HFFc6 (cell line): Measurements from ENCODE around the gene ZNF420. TPM values are rescaled to one million over a fixed set of nuclear protein-coding genes. Genes with fewer than 3 reads are reported as not detected.
"Not testable (repeated sequence)": the region's sequence is repeated elsewhere in the genome, so short reads cannot be mapped to it uniquely, and the experiment has no call there.

ENCODE experiments used
- DNase-seq: peaks from one replicate; pipeline ENCODE4 v3.0.0-alpha.2; 2018
- H3K27ac Mint-ChIP-seq: 2 replicates; pipeline ENCODE4 v1.8.0; 2020; ENCODE audit warnings: mild to moderate bottlenecking, mixed read lengths
- H3K27me3 Mint-ChIP-seq: 2 replicates; pipeline ENCODE4 v1.8.0; 2021; ENCODE audit warnings: mild to moderate bottlenecking, moderate library complexity, mixed read lengths; ENCODE audit not compliant: insufficient read depth
- H3K36me3 Mint-ChIP-seq: 2 replicates; pipeline ENCODE4 v1.8.0; 2021; ENCODE audit warnings: low read depth, mixed read lengths
- H3K4me1 Mint-ChIP-seq: 2 replicates; pipeline ENCODE4 v1.8.0; 2020; ENCODE audit warnings: low read depth, mixed read lengths
- H3K4me3 Mint-ChIP-seq: 2 replicates; pipeline ENCODE4 v1.8.0; 2020; ENCODE audit warnings: mild to moderate bottlenecking, moderate library complexity, mixed read lengths
- H3K9me3 Mint-ChIP-seq: 2 replicates; pipeline ENCODE4 v1.8.0; 2020; ENCODE audit warnings: mild to moderate bottlenecking, mixed read lengths
- total RNA-seq, 6 experiments: library from RNA; stranded (reverse); fragmentation: NEBNext Ultra II Directional; extraction: Animal tissue kit (Norgen Biotek cat#: 25700); gene quantifications; 2 replicates in 1 of 6; 3 replicates in 5 of 6; pipeline ENCODE4 v1.2.3, GENCODE V29; 2021
- TF ChIP-seq, protein P1 (sequence below): fragments of 200-600 bp; sonication (generic); IDR thresholded peaks from 2 replicates; pipeline ENCODE4 v1.5.0; 2021; ENCODE audit warnings: antibody characterized with exemption, mild to moderate bottlenecking

Gene ZNF420
- total RNA-seq, 6 experiments from 2014 or later, result 3.6 to 6.3 (median 5.7) TPM

DNA sequence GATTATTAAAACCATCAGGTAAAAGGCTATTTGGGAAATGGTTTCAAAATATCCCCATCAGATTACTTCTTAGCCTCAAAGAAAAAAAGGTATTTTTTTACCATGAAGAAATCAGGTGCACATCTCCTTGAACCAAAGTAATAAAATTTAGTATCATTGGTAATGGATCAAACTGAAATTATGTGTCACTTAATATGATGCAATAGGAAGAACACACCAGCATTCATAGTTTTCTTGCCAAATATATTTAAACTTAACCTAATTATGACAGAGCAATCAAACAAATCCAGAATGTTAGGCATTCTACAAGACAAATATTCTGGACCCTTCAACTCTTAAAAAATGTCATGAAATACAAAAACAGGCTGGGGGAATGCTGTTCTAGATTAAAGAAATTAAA, 4.1 kb upstream of the ZNF420 start:
- Mint-ChIP-seq H3K27me3 (no peaks in the 10 kb centered on the region; the same call in 1 of the 2 replicates), H3K36me3 (peaks cover 23% of the 10 kb centered on the region), H3K9me3 (peaks cover 31% of the 10 kb centered on the region), H3K27ac (no peak overlapping the region), H3K4me1 (peaks cover 17% of the 10 kb centered on the region; the same call in 1 of the 2 replicates), H3K4me3 (no peak overlapping the region)
- TF ChIP-seq, protein P1, sequence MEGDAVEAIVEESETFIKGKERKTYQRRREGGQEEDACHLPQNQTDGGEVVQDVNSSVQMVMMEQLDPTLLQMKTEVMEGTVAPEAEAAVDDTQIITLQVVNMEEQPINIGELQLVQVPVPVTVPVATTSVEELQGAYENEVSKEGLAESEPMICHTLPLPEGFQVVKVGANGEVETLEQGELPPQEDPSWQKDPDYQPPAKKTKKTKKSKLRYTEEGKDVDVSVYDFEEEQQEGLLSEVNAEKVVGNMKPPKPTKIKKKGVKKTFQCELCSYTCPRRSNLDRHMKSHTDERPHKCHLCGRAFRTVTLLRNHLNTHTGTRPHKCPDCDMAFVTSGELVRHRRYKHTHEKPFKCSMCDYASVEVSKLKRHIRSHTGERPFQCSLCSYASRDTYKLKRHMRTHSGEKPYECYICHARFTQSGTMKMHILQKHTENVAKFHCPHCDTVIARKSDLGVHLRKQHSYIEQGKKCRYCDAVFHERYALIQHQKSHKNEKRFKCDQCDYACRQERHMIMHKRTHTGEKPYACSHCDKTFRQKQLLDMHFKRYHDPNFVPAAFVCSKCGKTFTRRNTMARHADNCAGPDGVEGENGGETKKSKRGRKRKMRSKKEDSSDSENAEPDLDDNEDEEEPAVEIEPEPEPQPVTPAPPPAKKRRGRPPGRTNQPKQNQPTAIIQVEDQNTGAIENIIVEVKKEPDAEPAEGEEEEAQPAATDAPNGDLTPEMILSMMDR, result no peak
- DNase-seq, result no peak

DNA sequence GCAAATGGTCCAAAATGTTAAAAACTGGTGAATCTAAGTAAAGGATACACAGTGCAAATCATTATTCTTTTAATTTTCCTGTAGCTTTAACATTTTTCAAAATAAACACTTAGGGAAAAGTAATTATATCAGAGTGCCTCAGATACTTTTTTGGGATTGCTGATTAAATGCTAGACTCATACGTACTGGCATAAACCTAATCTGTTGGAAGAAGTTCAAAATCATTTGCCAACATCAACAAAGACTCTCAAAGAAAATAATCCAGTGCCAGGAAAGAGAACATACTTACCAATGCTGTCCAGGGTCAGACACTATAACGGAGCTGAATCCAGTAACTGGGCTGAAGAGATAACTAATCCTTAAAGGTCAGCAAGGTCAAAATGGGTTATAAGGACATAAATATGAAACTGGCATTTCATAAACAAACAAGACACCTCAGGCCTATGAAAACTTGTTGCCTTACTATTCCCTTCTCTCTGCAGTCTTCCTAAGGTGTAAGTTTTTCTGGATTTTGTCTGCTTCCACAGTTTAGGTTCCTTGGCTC, 3.3 kb upstream of the ZNF420 start:
- TF ChIP-seq, protein P1, result no peak
- Mint-ChIP-seq H3K27ac (no peak overlapping the region), H3K36me3 (peaks cover 23% of the 10 kb centered on the region), H3K4me1 (peaks cover 22% of the 10 kb centered on the region; the same call in 1 of the 2 replicates), H3K9me3 (peaks cover 30% of the 10 kb centered on the region), H3K27me3 (no peaks in the 10 kb centered on the region; the same call in 1 of the 2 replicates), H3K4me3 (no peak overlapping the region)
- no peak for DNase-seq

DNA sequence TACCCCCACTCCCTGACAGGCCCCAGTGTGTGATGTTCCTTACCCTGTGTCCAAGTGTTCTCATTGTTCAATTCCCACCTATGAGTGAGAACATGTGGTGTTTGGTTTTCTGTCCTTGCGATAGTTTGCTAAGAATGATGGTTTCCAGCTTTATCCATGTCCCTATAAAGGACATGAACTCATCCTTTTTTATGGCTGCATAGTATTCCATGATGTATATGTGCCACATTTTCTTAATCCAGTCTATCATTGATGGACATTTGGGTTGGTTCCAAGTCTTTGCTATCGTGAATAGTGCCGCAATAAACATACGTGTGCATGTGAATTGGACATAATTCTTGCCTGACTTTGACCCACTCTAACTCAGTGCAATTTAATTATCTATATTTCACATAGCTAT, 1.7 kb upstream of the ZNF420 start:
- not testable (repeated sequence) for DNase-seq, H3K27ac Mint-ChIP-seq, H3K27me3 Mint-ChIP-seq
- Mint-ChIP-seq H3K36me3 (peaks cover 38% of the 10 kb centered on the region), H3K4me1 (peaks cover 22% of the 10 kb centered on the region; the same call in 1 of the 2 replicates), H3K9me3 (peaks cover 32% of the 10 kb centered on the region), H3K4me3 (0 out of 2 replicates have a peak overlapping the region, but pooled peaks have one; percentile 97)

DNA sequence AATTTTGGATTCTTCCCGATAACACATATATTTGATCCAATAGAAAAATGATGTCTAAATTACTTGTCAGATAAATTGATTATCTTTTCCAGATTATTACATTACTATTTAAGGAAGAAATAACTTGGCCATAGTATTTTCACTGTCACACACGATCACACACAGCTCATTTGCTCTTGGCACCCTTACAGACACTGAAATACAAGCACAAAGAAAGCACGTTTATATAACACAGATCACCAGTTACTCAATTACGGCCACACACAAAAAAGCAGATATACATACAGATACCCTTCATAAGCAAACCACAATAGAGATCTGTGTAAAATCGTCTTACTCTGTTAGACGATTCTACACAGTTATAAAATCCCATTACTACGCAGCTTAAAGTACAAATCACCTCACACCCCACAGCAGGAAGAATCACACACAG, 716 bp upstream of the ZNF420 start:
- peaks cover 48% of the 10 kb centered on the region for H3K36me3 Mint-ChIP-seq

DNA sequence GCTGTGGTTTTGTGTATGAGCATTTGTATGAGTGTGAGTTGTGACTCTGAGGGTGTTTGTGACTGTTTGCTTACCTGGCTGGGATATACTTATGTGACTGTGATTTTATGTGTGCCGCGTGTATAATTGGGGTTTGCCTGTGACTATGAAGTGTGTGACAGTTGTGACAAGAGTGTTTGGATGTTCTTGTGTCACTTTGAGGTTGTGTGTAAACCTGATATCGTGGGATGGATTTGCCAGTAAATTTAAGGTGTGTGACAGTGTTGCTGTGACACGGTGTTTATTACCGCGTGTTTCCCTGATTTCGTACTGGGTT, 442 bp downstream of the ZNF420 start:
- Mint-ChIP-seq H3K4me3 (peak overlapping the region; percentile 97), H3K9me3 (peaks cover 36% of the 10 kb centered on the region), H3K36me3 (peaks cover 55% of the 10 kb centered on the region), H3K4me1 (peaks cover 22% of the 10 kb centered on the region; the same call in 1 of the 2 replicates), H3K27ac (peak overlapping the region; percentile 83), H3K27me3 (no peaks in the 10 kb centered on the region; the same call in 1 of the 2 replicates)
- TF ChIP-seq, protein P1, result no peak
- no peak for DNase-seq

More for the DNA sequence above, 716 bp upstream of the ZNF420 start:
- Mint-ChIP-seq H3K9me3 (peaks cover 35% of the 10 kb centered on the region), H3K27ac (peak overlapping the region; percentile 74), H3K4me1 (peaks cover 22% of the 10 kb centered on the region; the same call in 1 of the 2 replicates), H3K27me3 (no peaks in the 10 kb centered on the region; the same call in 1 of the 2 replicates), H3K4me3 (peak overlapping the region; percentile 97)
- TF ChIP-seq, protein P1, result no peak
- peak; percentile 1 for DNase-seq

DNA sequence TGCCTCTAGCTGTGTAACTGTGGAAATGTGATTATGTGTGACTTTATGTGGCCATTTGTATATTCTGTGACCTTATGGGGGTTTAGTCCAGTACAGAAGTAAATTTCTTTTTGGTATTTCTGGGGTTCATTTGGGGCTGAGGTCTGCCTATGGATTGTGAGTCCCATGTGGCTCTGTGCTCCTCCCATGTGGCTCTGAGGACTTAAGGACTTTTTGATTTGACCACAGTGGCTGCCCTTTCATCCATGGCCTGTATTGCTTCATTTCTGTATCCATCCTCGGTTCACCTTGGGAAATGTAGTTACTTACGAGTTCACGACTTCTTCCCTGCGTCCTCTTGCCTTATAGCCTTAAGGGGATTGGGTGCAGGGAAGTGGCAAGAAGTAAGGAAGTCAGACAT, 1.0 kb downstream of the ZNF420 start:
- TF ChIP-seq, protein P1, result no peak
- no peak for DNase-seq
- H3K27me3 Mint-ChIP-seq, result no peaks in the 10 kb centered on the region; the same call in 1 of the 2 replicates
- H3K27ac Mint-ChIP-seq, result no peak overlapping the region
- peaks cover 56% of the 10 kb centered on the region for H3K36me3 Mint-ChIP-seq
- H3K4me3 Mint-ChIP-seq, result peak overlapping the region; percentile 97
- peaks cover 36% of the 10 kb centered on the region for H3K9me3 Mint-ChIP-seq
- peaks cover 22% of the 10 kb centered on the region; the same call in 1 of the 2 replicates for H3K4me1 Mint-ChIP-seq
